Measurements from ENCODE around the gene PTGER2.

GRCh38 chr14:52350445-52350844 lies 36.3 kb downstream of the PTGER2 start:
- TF ChIP-seq POLR2AphosphoS5 (IDR thresholded peaks at IDR 0.05; ENCODE audit: low read depth, low read length), result no peak
- TF ChIP-seq TAF1 (IDR thresholded peaks at IDR 0.05; ENCODE audit: borderline replicate concordance, insufficient read depth, low read length), result no peak
- TF ChIP-seq SIN3A (IDR thresholded peaks at IDR 0.05; ENCODE audit: borderline replicate concordance, insufficient read depth, low read length), result no peak
- TF ChIP-seq REST (IDR thresholded peaks at IDR 0.05; ENCODE audit: insufficient read depth in 1 of 2, low read depth in 2 of 2, low read length in 2 of 2), result no peak
- TF ChIP-seq FOXP2 (optimal IDR thresholded peaks at IDR 0.05; ENCODE audit: borderline replicate concordance, extremely low read depth, extremely low read length, insufficient read depth), result no peak

All from PFSK-1 (cell line).